ENCODE measurements around the gene ZNF710.

ZNF710 gene

GRCh38 chr15:90040618-90041017 is 39.5 kb downstream of the ZNF710 start:
- DNase-seq: no peak

DNA sequence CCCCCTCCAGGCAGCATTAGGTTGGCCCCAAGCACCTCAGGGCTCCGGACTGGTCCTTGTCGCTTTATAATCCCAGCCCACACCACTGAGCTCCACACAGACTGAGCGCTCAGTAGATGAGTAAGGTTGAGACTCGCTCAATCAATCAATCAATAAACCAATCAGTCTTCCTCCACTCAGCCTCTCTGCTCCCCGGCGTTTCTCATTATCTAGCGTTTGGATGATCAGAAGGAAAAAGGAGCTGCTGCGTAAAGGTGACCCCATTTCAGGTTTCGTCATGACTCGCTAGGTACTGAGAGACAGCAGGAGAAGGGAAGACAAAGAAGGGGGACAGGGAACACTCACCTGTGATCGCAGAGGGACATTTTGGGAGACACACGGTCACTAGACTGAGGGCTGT is 41.2 kb downstream of the ZNF710 start:
- no peak for DNase-seq

DNA sequence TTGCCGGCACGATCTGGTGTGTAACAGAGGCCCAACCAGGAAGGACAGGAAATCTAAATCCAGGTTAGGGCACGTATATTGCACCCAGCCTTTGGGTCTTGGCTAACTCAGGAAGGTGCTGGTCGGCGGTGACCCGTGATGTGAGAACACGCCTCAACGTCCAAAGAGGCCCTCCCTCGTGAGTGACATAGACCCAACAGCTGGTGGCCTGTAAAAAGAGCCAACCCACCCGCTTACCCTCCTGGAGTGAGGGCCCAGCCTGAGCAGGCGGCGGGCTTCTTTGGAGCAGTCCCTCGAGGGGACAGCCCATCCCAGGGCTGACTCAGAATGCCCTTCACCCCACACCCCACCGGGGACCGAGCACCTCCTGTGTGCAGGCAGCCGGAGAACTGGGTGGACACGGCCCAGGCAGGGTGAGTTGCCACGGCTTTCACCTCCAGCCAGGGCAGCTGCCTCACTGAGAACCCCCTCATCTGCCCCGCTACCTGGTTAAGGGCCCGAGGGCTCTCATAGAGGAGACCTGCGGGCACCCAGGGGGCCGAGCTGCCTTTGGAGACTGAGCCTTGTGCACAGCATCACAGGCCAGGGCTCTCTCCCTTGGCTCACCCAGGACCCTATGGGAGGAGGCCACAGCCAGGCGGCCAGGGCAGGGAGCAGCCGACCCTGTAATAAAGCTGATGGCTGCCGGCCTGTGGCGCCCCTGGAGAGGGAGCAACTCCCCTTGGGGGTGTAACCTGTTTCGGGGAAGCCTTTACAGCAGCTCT is 41.8 kb downstream of the ZNF710 start:
- DNase-seq: no peak

DNA sequence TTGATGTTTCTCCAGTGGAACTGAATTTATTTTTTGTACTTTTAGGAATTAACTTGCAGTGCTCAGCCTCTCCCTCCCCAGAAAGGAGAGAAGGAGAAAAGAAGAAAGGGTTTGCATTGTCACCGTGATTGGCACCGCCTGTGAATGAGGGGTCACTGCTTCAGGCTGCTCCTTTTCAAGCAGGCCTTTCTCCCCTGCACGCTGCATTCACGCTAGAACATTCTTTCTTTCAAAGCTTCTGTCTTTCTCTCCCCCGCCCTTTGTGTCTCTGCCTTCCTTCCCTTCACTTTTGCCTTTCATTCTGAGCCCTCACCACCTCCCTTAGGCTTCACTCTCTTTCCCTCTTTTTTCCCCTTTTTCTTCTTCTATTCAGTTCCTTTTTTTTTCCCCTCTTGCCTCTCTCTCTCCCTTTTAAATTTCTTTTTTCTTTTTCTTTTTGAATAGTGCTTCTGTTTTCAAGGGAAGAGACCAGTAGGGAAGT is 42.4 kb downstream of the ZNF710 start:
- DNase-seq: no peak

GRCh38 chr15:90044191-90044590 is 43.1 kb downstream of the ZNF710 start:
- DNase-seq: no peak

DNA sequence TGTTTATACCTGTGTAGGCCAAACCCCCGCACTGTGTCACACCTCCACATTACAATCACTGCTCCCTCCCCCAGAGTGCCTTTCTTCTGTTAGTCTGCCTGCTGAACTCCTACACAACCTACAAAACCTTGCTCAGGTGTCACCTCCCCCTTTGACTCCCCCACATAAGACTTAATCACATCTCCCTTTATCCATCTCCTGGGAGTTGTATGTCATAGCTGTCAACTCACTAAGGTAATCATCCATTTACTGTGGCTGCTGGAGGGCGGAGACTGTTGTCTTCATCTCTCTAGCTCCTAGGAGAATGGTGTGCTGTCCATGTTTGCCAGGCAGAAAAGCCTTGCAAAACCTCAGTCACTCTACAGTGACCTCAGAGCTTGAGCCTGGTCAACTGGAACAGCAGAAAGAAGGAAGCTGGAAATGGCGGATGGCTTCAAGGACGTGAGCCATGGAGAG is 43.8 kb downstream of the ZNF710 start:
- no peak for DNase-seq

GRCh38 chr15:90046289-90046688 is 45.2 kb downstream of the ZNF710 start:
- no peak for DNase-seq

DNA sequence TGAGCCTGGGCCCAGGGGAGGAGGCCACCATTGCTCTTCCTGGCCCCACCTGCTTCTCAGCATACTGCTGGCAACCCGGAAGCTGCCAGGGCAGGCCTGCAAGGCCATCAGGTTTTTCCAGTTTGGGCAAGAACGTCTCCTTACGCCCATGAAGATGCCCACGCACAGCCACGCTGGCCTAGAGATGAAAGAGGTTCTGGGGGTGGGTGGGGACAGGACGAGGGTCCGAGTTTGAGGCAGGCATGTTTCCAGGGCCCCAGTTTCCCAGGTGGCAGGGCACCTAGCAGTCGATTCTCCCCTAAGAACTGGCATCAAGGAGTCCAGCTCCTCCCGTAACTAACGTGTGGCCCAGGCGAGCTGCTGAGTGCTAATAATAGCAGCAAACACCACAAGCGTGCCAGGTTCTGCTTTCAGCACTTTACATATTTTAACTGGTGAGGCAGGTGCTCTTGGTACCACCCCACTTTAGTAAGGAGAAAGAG is 45.8 kb downstream of the ZNF710 start:
- no peak for DNase-seq

DNA sequence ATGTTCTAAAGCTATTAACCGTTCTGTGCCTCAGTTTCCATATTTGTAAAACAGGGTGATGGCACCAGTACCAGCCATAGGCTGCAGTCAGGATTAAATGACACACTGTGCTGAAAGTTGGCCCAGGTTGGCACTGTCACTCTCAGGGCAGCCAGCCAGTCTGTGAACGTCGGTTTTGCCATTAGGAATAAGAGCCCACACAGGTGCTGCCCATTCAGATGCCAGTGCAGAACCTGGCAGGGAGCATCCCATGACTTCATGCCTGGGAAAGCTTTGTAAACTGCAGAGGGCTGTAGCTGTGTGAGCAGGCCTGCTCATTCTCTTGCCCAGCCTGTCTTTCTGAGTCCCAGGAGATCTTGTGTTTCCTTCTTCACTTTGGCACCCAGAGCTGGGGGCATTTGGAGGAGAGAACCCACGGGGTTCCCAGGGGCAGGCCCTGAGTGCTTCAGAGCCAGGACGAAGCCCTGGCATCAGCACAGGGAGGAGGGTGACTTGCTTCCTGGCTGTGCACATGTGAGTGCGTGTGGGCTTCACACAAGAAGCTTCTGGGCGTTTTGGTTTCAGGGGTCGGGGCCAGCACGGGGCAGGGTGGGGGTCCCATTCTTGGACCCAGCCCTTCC is 46.9 kb downstream of the ZNF710 start:
- no peak for DNase-seq

DNA sequence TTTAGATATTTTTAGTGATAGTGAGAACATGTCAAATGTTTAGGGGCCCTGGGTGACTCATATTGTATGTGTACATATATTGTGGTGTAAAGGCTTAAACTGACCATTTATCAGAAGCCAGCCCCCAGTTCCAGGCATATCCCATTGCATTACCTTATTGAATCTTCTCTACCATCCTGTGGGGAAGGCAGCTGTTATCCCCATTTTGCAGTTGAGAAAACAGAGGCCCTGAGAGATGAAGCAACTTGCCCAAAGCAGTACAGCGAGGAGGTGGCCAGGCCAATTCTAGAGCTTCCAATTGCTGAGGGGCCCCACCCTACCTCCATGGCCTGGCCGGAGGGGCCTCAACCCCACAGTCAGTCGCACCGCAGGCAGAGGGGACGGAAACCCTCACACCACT is 47.9 kb downstream of the ZNF710 start:
- no peak for DNase-seq

DNA sequence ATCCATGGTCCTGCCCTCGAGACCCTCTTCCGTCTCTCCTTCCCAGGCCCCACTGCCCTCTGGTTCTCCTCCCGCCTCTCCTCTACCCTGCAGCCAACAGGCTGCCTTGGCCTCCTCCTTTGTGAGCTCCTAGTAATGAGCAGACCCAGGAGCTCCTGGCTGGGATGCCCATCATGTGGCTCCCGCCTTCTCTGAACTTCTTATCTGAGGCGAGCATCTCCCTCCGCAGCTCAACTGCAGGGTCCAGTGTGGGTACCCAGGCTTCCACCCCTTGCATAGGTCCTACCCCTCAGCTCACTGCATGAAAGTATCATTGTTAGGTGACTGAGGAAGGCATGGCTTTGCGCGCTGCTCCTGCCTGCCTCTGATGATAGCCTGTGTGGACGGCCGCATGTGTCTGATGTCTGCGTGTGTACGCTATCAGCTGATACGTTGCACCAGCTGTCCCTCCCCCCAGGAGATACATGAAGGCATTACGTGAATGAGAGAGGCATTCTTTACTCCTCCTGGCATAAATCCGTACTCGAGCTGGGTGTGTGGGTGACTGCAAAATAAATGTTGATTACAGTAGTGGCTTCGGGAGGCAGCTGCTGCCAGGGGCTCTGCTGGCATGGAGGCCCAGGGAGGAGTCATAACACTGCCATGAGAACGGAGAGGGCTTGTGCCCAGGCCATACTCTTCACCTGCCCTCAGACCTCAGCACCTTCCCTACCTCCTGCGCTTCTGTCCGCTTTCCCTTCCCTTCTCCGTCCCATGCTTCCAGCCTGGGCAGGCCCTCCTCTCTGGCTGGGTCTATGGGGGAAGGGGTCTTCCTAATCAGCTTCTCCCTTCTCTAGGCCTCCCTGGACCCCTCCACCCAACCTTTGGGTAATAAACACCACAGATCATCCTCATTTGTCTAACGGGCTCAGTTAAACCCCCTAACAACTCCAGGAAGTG is 48.8 kb downstream of the ZNF710 start:
- no peak for DNase-seq

GRCh38 chr15:90051874-90052273 is 50.8 kb downstream of the ZNF710 start:
- no peak for DNase-seq

GRCh38 chr15:90053685-90054466 is 52.8 kb downstream of the ZNF710 start:
- DNase-seq: no peak

- peak; percentile 45 for DNase-seq
Measured at GRCh38 chr15:90054618-90055097, 53.5 kb downstream of the ZNF710 start.

DNA sequence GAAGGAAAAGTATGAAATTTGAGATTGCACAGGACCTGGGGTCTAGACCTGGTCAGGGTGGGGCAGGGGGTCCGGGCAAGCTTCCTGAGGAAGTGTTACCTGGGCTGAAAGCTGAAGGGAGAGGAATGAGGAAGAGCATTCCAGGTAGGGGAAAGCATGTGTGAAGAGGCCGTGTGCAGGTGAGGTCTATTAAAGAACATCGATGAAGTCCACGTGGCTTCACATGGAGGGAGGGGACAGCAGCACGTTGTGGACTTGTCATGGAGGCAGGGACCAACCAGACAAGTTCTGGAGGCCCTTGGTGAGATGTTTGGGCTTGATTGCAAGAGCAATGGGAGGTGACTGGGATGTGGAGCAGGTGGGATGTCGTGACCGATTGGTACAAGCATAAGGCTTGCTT is 54.1 kb downstream of the ZNF710 start:
- no peak for DNase-seq

DNA sequence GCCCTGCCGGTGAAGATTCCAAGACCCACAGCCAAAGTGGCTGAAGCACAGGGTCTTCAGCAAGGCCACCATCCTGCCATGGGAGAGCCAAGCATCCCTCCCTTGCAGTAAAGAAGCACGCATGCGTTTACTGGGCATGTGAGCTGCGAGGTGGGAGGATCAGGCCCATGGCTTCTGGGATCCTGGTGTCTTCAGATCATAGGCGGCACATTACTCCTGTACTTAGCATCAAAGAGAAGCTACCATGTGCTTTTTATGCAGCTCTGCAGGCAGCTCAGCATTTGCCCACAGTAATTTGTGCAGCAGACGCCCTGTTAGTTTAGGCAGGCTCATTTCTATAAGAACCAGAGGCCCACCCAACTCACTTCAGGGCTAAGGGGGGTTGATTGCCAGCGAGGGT is 55.4 kb downstream of the ZNF710 start:
- DNase-seq: no peak

- no peak for DNase-seq
Measured at GRCh38 chr15:90058308-90058707, 57.2 kb downstream of the ZNF710 start.

- DNase-seq: no peak
Measured at GRCh38 chr15:90058775-90059174, 57.7 kb downstream of the ZNF710 start.

- no peak for DNase-seq
Measured at GRCh38 chr15:90059208-90059985, 58.3 kb downstream of the ZNF710 start.

- DNase-seq: no peak
Measured at GRCh38 chr15:90060797-90061196, 59.7 kb downstream of the ZNF710 start.

GRCh38 chr15:90062023-90062442 is 60.9 kb downstream of the ZNF710 start:
- DNase-seq: no peak
